Neural progenitor cell (in vitro differentiated cells): Measurements from ENCODE around the gene PSEN2.

Source experiments
- EZH2phosphoT487 ChIP-seq: fragments of 200-600 bp; sonication (generic); IDR thresholded peaks from 2 replicates; pipeline ENCODE4 v1.6.1; 2017; ENCODE audit warnings: antibody characterized with exemption
- TF ChIP-seq, protein P1 (sequence below): fragments of 200-600 bp; sonication (generic); IDR thresholded peaks from 2 replicates; pipeline ENCODE4 v1.5.1; 2017; ENCODE audit warnings: antibody characterized with exemption, mild to moderate bottlenecking

DNA sequence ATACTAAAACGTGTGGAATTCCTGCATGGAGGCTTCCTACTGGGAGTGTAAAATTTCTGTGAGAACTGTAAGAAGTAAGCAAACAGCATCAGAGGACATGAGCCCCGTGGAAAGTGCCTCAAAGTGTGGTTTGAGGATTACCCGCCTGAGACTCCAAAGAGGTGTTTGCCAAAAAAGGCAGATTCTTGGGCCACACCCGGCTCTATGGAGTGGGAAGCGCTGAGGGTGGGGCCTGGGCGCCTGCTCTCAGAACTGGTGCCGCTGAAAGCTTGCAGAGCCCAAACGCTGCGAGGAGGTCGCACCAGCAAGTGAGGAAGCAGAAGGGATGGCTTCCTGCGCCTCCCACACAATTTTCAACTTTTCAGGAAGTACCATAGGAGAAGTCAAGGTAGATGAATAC is 43.0 kb upstream of the PSEN2 start:
- TF ChIP-seq, protein P1, sequence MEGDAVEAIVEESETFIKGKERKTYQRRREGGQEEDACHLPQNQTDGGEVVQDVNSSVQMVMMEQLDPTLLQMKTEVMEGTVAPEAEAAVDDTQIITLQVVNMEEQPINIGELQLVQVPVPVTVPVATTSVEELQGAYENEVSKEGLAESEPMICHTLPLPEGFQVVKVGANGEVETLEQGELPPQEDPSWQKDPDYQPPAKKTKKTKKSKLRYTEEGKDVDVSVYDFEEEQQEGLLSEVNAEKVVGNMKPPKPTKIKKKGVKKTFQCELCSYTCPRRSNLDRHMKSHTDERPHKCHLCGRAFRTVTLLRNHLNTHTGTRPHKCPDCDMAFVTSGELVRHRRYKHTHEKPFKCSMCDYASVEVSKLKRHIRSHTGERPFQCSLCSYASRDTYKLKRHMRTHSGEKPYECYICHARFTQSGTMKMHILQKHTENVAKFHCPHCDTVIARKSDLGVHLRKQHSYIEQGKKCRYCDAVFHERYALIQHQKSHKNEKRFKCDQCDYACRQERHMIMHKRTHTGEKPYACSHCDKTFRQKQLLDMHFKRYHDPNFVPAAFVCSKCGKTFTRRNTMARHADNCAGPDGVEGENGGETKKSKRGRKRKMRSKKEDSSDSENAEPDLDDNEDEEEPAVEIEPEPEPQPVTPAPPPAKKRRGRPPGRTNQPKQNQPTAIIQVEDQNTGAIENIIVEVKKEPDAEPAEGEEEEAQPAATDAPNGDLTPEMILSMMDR, result no peak
- no peak for TF ChIP-seq EZH2phosphoT487
